ENCODE measurements around the gene FRMD5.

FRMD5 gene

DNA sequence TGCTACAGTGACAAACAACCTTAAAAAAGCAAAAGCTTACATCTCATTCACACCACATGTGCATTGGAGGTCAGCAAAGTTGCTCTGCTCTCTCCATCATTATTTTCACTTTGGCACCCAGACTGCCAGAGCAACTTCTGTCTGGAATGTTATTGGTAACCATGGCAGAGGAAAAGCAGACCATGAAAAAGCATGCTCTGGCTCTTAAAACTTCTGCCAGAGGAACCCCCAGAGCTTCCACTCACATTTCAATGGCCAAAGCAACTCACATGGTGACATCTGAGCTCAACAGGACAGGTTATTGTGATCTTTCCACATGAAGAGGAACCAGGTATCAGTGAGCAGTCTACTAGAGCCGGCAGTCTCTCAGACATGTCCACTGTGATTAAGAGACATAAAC is 21.9 kb upstream of the FRMD5 start:
- Histone ChIP-seq H2AFZ (ENCODE audit: low read length) (no peak overlapping the region), H3K4me1 (ENCODE audit: low read length) (no peaks in the 10 kb centered on the region)

DNA sequence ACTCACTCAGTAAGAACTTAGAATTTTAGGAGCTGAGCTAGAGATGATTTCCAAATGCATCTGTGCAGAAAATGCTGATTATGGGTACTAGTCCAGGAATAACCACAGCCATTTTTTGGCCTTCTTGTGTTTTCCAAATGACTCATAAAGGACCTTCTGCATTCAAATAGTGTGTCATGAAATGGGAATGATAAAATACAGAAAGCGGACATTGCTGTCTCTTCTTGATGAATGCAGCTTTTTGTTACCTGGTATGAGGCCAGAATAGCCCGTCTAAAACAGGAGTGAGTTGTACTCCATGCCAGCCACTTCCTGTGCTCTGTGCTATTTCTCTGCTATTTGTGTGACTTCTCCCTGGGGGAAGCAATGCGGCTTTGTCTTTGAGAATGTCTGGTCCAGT is 20.5 kb upstream of the FRMD5 start:
- H3K27me3 ChIP-seq (replicated peaks; ENCODE audit: insufficient read depth, low read length): no peaks in the 10 kb centered on the region
- no peak overlapping the region for H3K27ac ChIP-seq (ENCODE audit: low read length)
- H2AFZ ChIP-seq (ENCODE audit: low read length): no peak overlapping the region
- TF ChIP-seq EZH2phosphoT487 (IDR thresholded peaks at IDR 0.05; ENCODE audit: low read length): no peak
- TF ChIP-seq, protein P1, sequence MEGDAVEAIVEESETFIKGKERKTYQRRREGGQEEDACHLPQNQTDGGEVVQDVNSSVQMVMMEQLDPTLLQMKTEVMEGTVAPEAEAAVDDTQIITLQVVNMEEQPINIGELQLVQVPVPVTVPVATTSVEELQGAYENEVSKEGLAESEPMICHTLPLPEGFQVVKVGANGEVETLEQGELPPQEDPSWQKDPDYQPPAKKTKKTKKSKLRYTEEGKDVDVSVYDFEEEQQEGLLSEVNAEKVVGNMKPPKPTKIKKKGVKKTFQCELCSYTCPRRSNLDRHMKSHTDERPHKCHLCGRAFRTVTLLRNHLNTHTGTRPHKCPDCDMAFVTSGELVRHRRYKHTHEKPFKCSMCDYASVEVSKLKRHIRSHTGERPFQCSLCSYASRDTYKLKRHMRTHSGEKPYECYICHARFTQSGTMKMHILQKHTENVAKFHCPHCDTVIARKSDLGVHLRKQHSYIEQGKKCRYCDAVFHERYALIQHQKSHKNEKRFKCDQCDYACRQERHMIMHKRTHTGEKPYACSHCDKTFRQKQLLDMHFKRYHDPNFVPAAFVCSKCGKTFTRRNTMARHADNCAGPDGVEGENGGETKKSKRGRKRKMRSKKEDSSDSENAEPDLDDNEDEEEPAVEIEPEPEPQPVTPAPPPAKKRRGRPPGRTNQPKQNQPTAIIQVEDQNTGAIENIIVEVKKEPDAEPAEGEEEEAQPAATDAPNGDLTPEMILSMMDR (IDR thresholded peaks at IDR 0.05; ENCODE audit: low read length): no peak
- no peak for TF ChIP-seq EZH2 (optimal IDR thresholded peaks at IDR 0.05; ENCODE audit: low read depth, low read length)
- no peaks in the 10 kb centered on the region for H3K9me3 ChIP-seq (replicated peaks; ENCODE audit: insufficient read depth, low read length)
- H3K79me2 ChIP-seq (ENCODE audit: low read length): no peaks in the 10 kb centered on the region
- H3K9me2 ChIP-seq (replicated peaks; ENCODE audit: insufficient read depth, low read length): no peaks in the 10 kb centered on the region
- no peaks in the 10 kb centered on the region for H3K4me1 ChIP-seq (ENCODE audit: low read length)
- no peaks in the 10 kb centered on the region for H4K20me1 ChIP-seq (ENCODE audit: insufficient read depth, low read length)
- no peak for DNase-seq
- no peaks in the 10 kb centered on the region for H3K36me3 ChIP-seq (replicated peaks; ENCODE audit: insufficient read depth, low read length)
- no peak overlapping the region for H3K9ac ChIP-seq (ENCODE audit: low read length)
- H3F3A ChIP-seq (ENCODE audit: insufficient read depth, low read length): no peaks in the 10 kb centered on the region
- H3K4me3 ChIP-seq (ENCODE audit: low read length): no peak overlapping the region
- no peak overlapping the region for H3K4me2 ChIP-seq (ENCODE audit: low read depth, low read length)

More for the DNA sequence above, 21.9 kb upstream of the FRMD5 start:
- Histone ChIP-seq H3K27ac (ENCODE audit: low read length) (no peak overlapping the region), H3F3A (ENCODE audit: insufficient read depth, low read length) (no peaks in the 10 kb centered on the region), H3K9me3 (replicated peaks; ENCODE audit: insufficient read depth, low read length) (no peaks in the 10 kb centered on the region), H3K79me2 (ENCODE audit: low read length) (no peaks in the 10 kb centered on the region), H3K4me3 (ENCODE audit: low read length) (no peak overlapping the region), H3K4me2 (ENCODE audit: low read depth, low read length) (no peak overlapping the region), H3K9ac (ENCODE audit: low read length) (no peak overlapping the region), H3K36me3 (replicated peaks; ENCODE audit: insufficient read depth, low read length) (no peaks in the 10 kb centered on the region), H4K20me1 (ENCODE audit: insufficient read depth, low read length) (no peaks in the 10 kb centered on the region), H3K27me3 (replicated peaks; ENCODE audit: insufficient read depth, low read length) (no peaks in the 10 kb centered on the region), H3K9me2 (replicated peaks; ENCODE audit: insufficient read depth, low read length) (no peaks in the 10 kb centered on the region)
- DNase-seq: no peak
- TF ChIP-seq EZH2phosphoT487 (IDR thresholded peaks at IDR 0.05; ENCODE audit: low read length) (no peak), EZH2 (optimal IDR thresholded peaks at IDR 0.05; ENCODE audit: low read depth, low read length) (no peak)
- TF ChIP-seq, protein P1 (IDR thresholded peaks at IDR 0.05; ENCODE audit: low read length): no peak

DNA sequence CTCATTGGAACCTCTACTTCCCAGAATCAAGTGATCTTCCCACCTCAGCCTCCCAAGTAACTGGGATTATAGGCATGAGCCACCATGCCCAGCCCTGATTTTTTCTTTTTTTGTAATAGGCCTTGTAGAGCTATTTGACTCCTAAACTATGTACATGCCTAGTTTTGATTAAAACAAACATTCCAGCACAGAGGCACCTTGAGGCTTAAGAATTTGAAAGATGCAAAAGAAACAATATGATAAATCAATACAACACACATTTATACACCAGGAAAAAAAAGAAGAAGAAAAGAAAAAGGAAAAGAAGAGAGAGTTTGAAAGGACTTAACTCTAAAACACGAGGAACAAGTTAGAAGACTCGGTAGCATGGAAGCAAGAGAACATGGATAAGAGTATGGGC is 13.9 kb upstream of the FRMD5 start:
- Histone ChIP-seq H4K20me1 (ENCODE audit: insufficient read depth, low read length) (no peaks in the 10 kb centered on the region), H3K9me3 (replicated peaks; ENCODE audit: insufficient read depth, low read length) (no peaks in the 10 kb centered on the region), H3K4me1 (ENCODE audit: low read length) (no peaks in the 10 kb centered on the region), H3F3A (ENCODE audit: insufficient read depth, low read length) (no peaks in the 10 kb centered on the region), H3K4me3 (ENCODE audit: low read length) (no peak overlapping the region), H3K4me2 (ENCODE audit: low read depth, low read length) (no peak overlapping the region), H3K27ac (ENCODE audit: low read length) (no peak overlapping the region), H3K9ac (ENCODE audit: low read length) (no peak overlapping the region), H3K36me3 (replicated peaks; ENCODE audit: insufficient read depth, low read length) (no peaks in the 10 kb centered on the region), H3K79me2 (ENCODE audit: low read length) (no peaks in the 10 kb centered on the region), H3K9me2 (replicated peaks; ENCODE audit: insufficient read depth, low read length) (no peaks in the 10 kb centered on the region), H3K27me3 (replicated peaks; ENCODE audit: insufficient read depth, low read length) (no peaks in the 10 kb centered on the region), H2AFZ (ENCODE audit: low read length) (no peak overlapping the region)
- no peak for DNase-seq
- TF ChIP-seq, protein P1 (IDR thresholded peaks at IDR 0.05; ENCODE audit: low read length): no peak
- TF ChIP-seq EZH2 (optimal IDR thresholded peaks at IDR 0.05; ENCODE audit: low read depth, low read length) (no peak), EZH2phosphoT487 (IDR thresholded peaks at IDR 0.05; ENCODE audit: low read length) (no peak)

Data from MM.1S (cell line).